IMR-90 (cell line): ENCODE measurements around the gene TMEM247.

Experiments
- CTCF ChIP-seq: conservative IDR thresholded peaks from 2 replicates; pipeline ENCODE4 v1.5.1; 2012; ENCODE audit warnings: mild to moderate bottlenecking, low read depth, low read length, improper control_type of control experiment
- FOS ChIP-seq: fragments of 150-350 bp; IDR thresholded peaks from 2 replicates; pipeline ENCODE4 v1.6.1; 2016; ENCODE audit warnings: low read depth, low read length
- POLR2A ChIP-seq: IDR thresholded peaks from 2 replicates; pipeline ENCODE4 v1.6.1; 2012; ENCODE audit warnings: mild to moderate bottlenecking, low read depth, low read length
- RFX5 ChIP-seq: IDR thresholded peaks from 2 replicates; pipeline ENCODE4 v1.8.0; 2012; ENCODE audit warnings: low read depth, mild to moderate bottlenecking, low read length, moderate library complexity

GRCh38 chr2:46462936-46463335, 16.4 kb upstream of the TMEM247 start:
- TF ChIP-seq RFX5 = no peak
- TF ChIP-seq FOS = no peak
- TF ChIP-seq CTCF = no peak
- no peak for TF ChIP-seq POLR2A
